D341Med (cell line): Measurements from ENCODE around the gene FAM24A.

Source experiments
- DNase-seq: peaks from one replicate; pipeline ENCODE4 v3.0.0; 2012; ENCODE audit warnings: low spot score

The FAM24A gene

DNA sequence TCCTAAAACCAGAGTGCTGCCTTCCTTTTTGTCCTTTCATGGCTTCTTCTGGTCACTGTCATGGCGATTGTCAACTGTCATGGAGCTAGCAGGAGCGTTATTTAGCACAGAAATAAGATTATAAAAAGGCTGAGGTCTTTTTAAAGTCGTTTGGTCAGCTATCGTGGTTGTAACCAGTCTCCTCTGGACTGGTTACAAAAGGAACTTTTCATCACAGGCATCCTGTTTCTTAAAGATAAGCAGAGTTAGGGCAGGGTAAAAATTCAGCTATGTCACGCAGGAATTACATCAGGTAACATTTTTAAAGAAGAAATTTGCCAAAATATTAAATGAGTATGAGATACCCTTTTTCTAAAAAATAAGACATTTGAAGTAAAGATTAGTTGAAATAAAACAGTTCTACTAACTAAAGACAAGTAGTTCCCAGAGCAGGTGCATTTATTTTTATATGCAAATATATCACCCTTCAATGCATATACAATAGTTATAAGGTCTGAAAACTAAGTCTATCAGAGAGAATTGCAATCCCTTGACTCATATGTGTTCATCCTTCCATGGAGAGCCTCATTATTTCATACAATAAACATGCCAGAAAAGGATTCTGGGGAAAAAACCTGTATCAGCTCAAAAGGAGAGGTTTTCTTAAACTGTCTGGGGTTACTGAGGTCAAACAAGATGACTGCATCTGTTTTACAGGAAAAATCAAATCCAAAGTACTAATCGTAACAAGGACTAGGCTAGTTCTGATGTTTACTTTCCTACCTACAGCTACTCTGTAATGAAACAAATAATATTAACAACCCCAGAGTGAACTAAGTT lies 20.9 kb downstream of the FAM24A start:
- DNase-seq, result no peak

DNA sequence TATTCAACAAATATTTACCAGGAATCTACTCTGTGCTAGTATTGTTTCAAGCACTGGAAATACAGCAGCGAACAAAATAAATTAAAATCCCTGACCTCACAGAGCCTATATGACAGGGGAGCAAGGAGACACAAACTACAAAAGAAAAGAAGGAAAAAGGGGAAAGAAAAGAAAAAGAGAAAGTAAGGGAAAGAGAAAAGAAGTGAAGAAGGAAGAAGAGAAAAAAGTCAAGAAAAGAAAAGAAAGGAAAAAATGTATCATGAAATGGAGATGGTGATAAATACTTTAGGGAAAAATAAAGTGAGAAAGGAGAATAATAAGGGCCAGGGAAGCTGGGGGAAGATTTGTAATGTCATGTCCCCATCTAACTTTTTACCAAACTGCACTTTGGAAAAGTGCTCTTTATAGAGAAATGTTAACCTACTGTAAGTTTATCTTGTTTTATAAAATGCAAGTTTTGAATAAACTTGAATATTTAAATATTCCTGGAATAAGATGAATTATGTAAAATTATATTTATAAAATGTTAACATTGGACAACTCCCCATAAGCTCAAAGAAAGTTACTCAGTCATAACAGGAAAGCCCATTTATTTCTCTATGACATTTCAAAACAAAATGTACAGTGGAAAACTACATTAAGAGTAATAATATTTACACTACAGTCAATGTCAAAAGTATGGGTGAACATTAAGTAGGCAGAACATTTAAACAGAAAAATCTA lies 28.9 kb downstream of the FAM24A start:
- no peak for DNase-seq

DNA sequence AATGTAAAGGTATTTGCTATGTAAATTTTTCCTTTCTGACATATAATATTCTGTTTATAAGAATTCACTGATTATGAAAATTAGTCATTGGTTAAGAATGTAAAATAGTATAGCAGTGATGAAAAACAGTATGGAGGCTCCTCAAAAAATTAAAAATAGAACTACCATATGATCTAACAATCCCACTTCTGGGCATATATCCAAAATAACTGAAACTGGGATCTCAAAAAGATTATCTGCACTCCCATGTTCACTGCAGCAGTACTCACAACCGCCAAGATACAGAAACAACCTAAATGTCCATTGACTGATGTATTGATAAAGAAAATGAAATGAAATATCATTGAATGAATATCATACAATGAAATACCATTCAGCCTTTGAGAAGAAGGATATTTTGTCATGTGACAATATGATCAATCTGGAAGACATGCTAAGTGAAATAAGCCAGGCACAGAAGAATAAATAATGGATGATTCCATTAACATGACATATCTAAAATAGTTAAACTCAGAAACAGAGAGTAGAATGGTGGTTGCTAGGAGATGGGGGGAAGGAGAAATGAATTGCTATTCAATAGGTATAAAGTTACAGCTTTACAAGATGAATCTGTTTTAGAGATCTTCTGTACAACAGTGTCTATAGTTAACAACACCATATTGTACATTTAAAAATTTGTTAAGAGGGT lies 29.6 kb downstream of the FAM24A start:
- no peak for DNase-seq

DNA sequence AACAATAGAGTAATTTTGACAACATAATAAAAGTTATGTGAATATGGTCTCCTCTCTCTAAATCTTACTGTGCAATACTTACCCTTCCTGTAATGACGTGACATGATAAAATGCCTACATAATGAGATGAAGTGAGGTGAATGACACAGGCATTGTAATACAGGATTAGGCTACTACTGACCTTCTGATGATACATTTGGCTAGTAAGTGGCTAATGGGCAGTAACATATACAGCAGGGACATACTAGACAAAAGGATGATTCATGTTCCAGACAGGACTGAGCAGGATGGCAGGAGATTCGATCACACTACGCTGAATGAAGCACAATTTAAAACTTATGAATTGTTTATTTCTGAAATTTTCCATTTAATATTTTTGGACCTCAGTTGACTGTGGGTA lies 38.9 kb downstream of the FAM24A start:
- DNase-seq, result no peak

DNA sequence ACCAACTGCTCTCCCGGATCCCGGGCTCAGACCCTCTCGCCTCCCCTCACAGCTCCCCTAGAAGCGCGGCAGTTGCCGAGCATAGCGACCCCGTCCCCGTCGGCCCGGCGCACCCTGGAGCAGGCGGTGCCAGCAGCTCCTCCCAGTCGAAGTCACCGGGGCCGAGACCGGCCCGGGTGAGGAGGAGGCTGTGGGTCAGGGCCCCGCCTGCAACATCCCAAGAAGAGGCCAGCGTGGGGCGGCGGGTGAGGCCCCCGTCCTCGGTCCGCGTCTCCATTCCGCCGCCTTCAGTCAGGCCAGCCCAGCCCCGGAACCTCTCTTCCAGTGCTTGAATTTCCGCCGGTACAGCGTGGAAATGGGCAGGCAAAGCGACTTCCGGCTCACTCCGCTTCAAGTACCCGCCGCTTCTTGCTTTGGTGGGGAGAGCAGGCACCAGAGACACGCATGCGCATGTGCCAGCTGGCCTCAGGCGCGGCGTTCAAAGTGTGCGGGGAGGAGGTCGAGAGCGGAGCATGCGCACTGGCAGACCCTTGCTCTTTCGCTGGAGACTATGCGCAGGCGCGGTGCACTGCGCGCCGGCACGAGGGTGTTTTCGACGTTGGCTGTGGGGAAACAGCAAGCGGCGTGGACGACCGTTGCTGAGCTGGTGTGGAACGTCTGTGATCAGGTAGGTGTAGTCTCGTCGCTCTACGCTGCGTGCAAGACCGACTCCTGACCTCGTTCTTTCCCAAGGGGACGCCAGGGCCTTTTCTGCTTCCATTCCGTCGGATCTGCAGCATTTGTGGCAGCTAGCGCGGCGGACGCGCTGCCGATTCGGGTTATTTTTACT lies 43.7 kb downstream of the FAM24A start, which contains the start of gene C10orf88:
C10orf88 (minus strand) TSS at position 326 of the 829 bp plus-strand sequence; CDS start at position 277, 49 bp downstream.
- DNase-seq, result peak; percentile 92

DNA sequence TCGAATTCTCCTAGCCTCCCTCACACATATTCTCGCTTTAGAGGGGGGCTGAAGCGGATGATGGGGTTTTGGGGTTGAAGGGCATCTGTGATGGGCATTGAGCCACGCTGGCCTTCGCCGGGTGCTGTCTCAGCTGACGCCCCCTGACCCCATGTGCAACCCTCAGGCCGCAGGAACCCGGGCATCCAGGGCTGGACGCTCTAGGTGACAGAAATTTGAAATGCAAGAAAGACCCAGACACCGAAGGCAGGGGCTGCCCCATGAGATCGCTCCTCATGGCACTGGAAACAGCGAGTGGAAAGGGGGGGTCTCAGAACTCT lies 44.3 kb downstream of the FAM24A start:
- no peak for DNase-seq

DNA sequence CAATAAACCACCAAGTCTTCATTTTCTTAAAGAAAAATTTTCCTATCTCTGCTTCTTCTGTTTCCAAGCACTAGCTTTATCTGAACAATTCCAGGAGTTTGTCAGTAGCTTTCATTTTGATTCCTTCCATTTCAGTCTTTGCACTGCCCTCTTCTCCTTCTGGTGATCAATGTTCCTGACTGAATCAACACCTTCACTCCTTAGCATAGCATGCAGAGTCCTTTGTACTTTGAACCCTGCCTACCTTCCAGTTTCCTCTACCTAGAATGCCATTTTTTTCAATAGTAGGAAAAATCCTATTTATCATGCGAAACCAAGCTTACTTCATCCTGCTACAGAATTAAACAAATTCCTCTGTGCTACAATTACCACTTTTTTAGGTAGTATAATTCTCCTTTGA lies 45.5 kb downstream of the FAM24A start:
- DNase-seq, result no peak

DNA sequence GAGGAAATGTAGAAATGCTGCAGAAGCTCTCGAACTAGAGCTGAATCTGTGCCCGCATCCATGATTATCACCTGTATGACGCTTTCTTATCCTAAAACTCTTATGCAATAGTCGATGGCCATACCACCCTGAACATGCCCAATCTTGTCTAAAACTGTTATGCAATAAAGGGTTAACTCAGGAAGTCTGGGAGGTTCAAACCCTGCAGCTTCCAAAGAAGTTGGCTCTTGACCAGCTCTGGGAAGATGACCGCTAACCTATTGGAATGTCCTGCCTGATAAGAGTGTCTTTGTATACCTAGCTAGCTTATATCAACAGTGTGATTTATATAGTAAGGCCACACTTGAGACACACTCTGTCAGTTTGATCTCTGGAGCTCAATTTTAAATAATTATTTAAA lies 47.1 kb downstream of the FAM24A start:
- DNase-seq, result no peak

DNA sequence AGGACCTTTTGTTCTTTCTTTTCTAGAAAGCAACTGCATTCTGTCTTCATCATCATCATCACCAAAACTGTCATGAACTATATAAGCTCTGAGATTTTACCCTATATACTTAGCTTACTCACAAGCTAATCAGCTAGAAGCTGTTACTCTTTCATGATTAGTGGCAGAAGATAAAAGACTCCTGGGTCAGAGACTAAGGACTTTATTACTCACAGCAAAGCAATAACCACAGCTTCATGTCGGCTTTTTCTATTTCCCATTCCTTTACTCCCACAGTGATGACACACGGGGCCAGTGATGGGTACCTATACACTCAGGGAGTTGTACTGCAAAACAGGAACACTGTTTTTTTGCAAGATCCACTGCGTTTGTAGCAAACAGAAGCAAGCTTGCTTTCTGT lies 52.0 kb downstream of the FAM24A start:
- no peak for DNase-seq
